Keratinocyte (primary cell): Measurements from ENCODE around the gene BEST1. TPM values are rescaled to one million over a fixed set of nuclear protein-coding genes. Genes with fewer than 3 reads are reported as not detected.

ENCODE experiments used
- DNase-seq: peaks from one replicate; pipeline ENCODE4 v3.0.0-alpha.2; 2011; ENCODE audit warnings: low read depth, missing footprints, low spot score
- FAIRE-seq: peaks from 2 replicates; lab custom pipeline; 2011; peaks lifted over from hg19 to GRCh38; lab: Jason Lieb, UNC
- H2AFZ ChIP-seq: 2 replicates; pipeline ENCODE4 v1.6.0; 2012; ENCODE audit warnings: low read length, control low read depth, inconsistent platforms; ENCODE audit not compliant: control insufficient read depth
- H3K27ac ChIP-seq: 2 replicates; pipeline ENCODE4 v1.5.1; 2011; ENCODE audit warnings: low read length; ENCODE audit not compliant: control insufficient read depth, insufficient read depth
- H3K27me3 ChIP-seq: 3 replicates; pipeline ENCODE4 v1.6.0; 2011; ENCODE audit warnings: low read length; ENCODE audit not compliant: control insufficient read depth, insufficient read depth; ENCODE audit errors: extremely low read depth
- H3K36me3 ChIP-seq, 2 experiments: 2 replicates in 1 of 2; 3 replicates in 1 of 2; pipeline ENCODE4 v1.5.1; 2011; ENCODE audit warnings: low read length in 2 of 2, mild to moderate bottlenecking in 1 of 2; ENCODE audit not compliant: control insufficient read depth in 2 of 2, insufficient read depth in 2 of 2; ENCODE audit errors: extremely low read depth in 1 of 2
- H3K4me1 ChIP-seq: 3 replicates; pipeline ENCODE4 v1.5.1; 2011; ENCODE audit warnings: low read length; ENCODE audit not compliant: control insufficient read depth, insufficient read depth; ENCODE audit errors: extremely low read depth
- H3K4me2 ChIP-seq: 3 replicates; pipeline ENCODE4 v1.6.0; 2011; ENCODE audit warnings: low read depth, low read length; ENCODE audit not compliant: control insufficient read depth, insufficient read depth; ENCODE audit errors: extremely low read depth
- H3K4me3 ChIP-seq, 3 experiments: fragments of 200-600 bp in 1 of 3; sonication (generic) in 1 of 3; 2 replicates in 2 of 3; 3 replicates in 1 of 3; pipeline ENCODE4 v1.5.1; 2011 to 2016; ENCODE audit warnings: low read length in 3 of 3, mild to moderate bottlenecking in 3 of 3, control low read depth in 2 of 3, inconsistent platforms in 1 of 3, low read depth in 1 of 3, mixed read lengths in 1 of 3, mixed run types in 1 of 3, moderate library complexity in 1 of 3; ENCODE audit not compliant: control insufficient read depth in 2 of 3, insufficient read depth in 2 of 3; ENCODE audit errors: extremely low read depth in 1 of 3
- H3K79me2 ChIP-seq: 2 replicates; pipeline ENCODE4 v1.6.0; 2012; ENCODE audit warnings: low read length; ENCODE audit not compliant: control insufficient read depth, insufficient read depth
- H3K9ac ChIP-seq: 3 replicates; pipeline ENCODE4 v1.6.0; 2011; ENCODE audit warnings: low read length; ENCODE audit not compliant: control insufficient read depth, insufficient read depth; ENCODE audit errors: extremely low read depth
- H3K9me1 ChIP-seq: 3 replicates; pipeline ENCODE4 v1.6.0; 2011; ENCODE audit warnings: low read length; ENCODE audit not compliant: control insufficient read depth, insufficient read depth; ENCODE audit errors: extremely low read depth
- H3K9me3 ChIP-seq: 2 replicates; pipeline ENCODE4 v1.5.1; 2012; ENCODE audit warnings: low read depth, low read length; ENCODE audit not compliant: control insufficient read depth
- H4K20me1 ChIP-seq: 3 replicates; pipeline ENCODE4 v1.6.0; 2011; ENCODE audit warnings: low read length; ENCODE audit not compliant: control insufficient read depth, insufficient read depth; ENCODE audit errors: extremely low read depth
- EZH2 ChIP-seq: IDR thresholded peaks from one replicate; pipeline ENCODE4 v1.6.1; 2012; ENCODE audit warnings: inconsistent platforms, mild to moderate bottlenecking, low read length, moderate library complexity
- dilution Hi-C: fragments of 300-500 bp; cut with MboI; formaldehyde crosslinking; loops from one replicate; pipeline ENCODE4 v1.7.0; 2020; ENCODE audit warnings: low sequenced_read_pairs; ENCODE audit not compliant: extremely low pct_ligation_motif_present
- polyA plus RNA-seq, 5 experiments: library from polyadenylated mRNA; depleted of rRNA in 3 of 5; stranded (reverse) in 3 of 5; stranded (forward) in 1 of 5; unstranded in 1 of 5; fragments of >200 nt; gene quantifications; 1 replicate in 1 of 5; 2 replicates in 3 of 5; 3 replicates in 1 of 5; pipeline versions ENCODE4 v1.2.1 to v1.2.3, GENCODE V29; 2011 to 2012; ENCODE audit warnings: missing spikeins in 2 of 5, low read depth in 1 of 5, low replicate concordance in 1 of 5
- TF ChIP-seq, protein P1 (sequence below), 3 experiments: IDR thresholded peaks in 1 of 3; conservative IDR thresholded peaks in 1 of 3; optimal IDR thresholded peaks in 1 of 3; 2 replicates in 2 of 3; 3 replicates in 1 of 3; pipeline versions ENCODE3 to v1.5.1; 2011; ENCODE audit warnings: low read length in 3 of 3, mild to moderate bottlenecking in 3 of 3, moderate library complexity in 2 of 3, control low read depth in 1 of 3, inconsistent platforms in 1 of 3; ENCODE audit not compliant: insufficient read depth in 2 of 3; ENCODE audit errors: extremely low read depth in 1 of 3

BEST1 gene
- polyA plus RNA-seq, 1 donor (not counting 4 experiments of a cell fraction or from before 2014, with no cell fraction given) = 0.13 TPM

DNA sequence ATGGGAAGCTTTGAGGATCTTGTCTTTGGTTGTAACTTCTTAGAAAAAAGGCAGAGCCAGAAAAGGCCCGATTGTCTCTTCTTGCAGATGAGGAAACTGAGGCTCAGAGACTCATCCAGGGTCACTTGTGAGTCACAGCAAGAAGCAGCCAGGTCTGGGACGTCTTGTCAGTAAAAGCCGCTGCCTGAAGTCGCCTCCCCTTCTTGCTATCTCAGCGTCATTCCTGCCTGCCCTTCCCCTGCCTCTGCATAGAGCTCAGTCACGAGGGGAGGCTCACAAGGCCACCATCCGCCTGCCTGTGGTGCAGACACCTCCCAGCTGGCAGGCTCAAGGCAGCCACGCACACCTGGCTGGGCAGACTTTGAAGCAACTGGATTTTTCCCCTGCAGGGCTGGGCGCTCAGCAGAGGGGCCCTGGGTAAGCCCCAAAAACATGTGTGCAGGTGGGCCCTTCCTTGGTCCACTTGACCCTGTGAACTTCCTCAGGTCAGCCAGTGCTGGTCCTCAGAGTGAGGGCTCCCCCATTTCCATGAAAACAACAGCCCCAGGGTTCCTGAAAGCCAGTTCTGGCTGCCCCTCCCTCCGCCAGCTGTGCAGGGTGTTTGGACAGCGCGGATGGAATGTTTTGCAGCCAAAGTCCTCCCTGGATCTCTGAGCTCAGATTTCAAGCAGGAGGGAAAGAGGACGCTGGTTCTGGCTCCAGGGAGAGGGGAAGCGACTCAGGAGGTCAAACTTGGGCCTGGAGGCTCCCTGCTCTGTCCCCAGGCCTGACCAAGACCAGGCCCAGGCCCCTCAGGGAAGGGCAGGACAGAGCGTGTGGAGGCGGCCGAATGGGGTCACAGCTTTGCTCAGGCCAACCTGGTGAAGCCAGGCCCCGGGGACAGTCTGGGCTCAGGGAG lies 26.7 kb upstream of the BEST1 start:
- Histone ChIP-seq H4K20me1 (no peaks in the 10 kb centered on the region), H3K27ac (no peak overlapping the region), H3K4me3 (no peak overlapping the region), H3K4me2 (no peak overlapping the region), H3K9me1 (no peaks in the 10 kb centered on the region), H3K9ac (no peak overlapping the region), H3K36me3 (no peaks in the 10 kb centered on the region), H3K27me3 (peaks cover 43% of the 10 kb centered on the region), H2AFZ (no peak overlapping the region), H3K9me3 (no peaks in the 10 kb centered on the region), H3K79me2 (no peaks in the 10 kb centered on the region), H3K4me1 (no peaks in the 10 kb centered on the region)
- dilution Hi-C loops = loop anchor here (25.0 kb wide), 1 partner anchor 164 kb away; no protein-coding TSS in a partner anchor
- DNase-seq (no peak), FAIRE-seq (no peak)
- TF ChIP-seq, protein P1, sequence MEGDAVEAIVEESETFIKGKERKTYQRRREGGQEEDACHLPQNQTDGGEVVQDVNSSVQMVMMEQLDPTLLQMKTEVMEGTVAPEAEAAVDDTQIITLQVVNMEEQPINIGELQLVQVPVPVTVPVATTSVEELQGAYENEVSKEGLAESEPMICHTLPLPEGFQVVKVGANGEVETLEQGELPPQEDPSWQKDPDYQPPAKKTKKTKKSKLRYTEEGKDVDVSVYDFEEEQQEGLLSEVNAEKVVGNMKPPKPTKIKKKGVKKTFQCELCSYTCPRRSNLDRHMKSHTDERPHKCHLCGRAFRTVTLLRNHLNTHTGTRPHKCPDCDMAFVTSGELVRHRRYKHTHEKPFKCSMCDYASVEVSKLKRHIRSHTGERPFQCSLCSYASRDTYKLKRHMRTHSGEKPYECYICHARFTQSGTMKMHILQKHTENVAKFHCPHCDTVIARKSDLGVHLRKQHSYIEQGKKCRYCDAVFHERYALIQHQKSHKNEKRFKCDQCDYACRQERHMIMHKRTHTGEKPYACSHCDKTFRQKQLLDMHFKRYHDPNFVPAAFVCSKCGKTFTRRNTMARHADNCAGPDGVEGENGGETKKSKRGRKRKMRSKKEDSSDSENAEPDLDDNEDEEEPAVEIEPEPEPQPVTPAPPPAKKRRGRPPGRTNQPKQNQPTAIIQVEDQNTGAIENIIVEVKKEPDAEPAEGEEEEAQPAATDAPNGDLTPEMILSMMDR (optimal IDR thresholded peaks at IDR 0.05 in 1 of 3, IDR thresholded peaks at IDR 0.05 in 1 of 3, conservative IDR thresholded peaks at IDR 0.05 in 1 of 3; ENCODE audit: extremely low read depth in 1 of 3, insufficient read depth in 2 of 3, low read length in 3 of 3) = no peak
- TF ChIP-seq EZH2 = no peak

DNA sequence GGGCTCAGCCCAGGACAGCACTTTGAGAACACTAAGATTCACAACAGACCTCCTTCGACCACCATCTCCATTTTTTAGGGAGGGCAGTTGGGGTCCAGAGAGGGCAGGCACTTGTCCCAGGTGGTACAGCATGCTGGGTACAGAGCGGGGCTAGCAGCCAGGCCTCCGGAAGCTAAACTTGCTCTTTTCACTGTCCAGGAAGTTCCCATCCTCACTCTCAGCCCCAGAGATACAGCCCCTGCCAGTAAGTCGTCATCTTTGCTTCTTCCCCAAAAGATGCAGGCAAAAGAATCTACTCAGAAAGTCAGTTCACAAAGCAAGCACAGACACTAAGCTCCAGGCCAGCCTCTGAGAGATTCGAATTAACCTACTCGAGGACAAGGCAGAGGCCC lies 26.1 kb upstream of the BEST1 start:
- dilution Hi-C loops = loop anchor here (25.0 kb wide), 1 partner anchor 163 kb away; no protein-coding TSS in a partner anchor
- H3K9me3 ChIP-seq = no peaks in the 10 kb centered on the region
- H3K9ac ChIP-seq = no peak overlapping the region
- no peak overlapping the region for H3K27ac ChIP-seq
- H3K79me2 ChIP-seq = no peaks in the 10 kb centered on the region
- no peaks in the 10 kb centered on the region for H3K9me1 ChIP-seq
- DNase-seq (no peak), FAIRE-seq (no peak)
- no peak overlapping the region for H3K4me3 ChIP-seq
- no peak overlapping the region for H2AFZ ChIP-seq
- no peaks in the 10 kb centered on the region for H3K4me1 ChIP-seq
- H3K4me2 ChIP-seq = no peak overlapping the region
- TF ChIP-seq, protein P1 (optimal IDR thresholded peaks at IDR 0.05 in 1 of 3, IDR thresholded peaks at IDR 0.05 in 1 of 3, conservative IDR thresholded peaks at IDR 0.05 in 1 of 3; ENCODE audit: extremely low read depth in 1 of 3, insufficient read depth in 2 of 3, low read length in 3 of 3) = no peak
- no peak for TF ChIP-seq EZH2
- no peaks in the 10 kb centered on the region for H3K36me3 ChIP-seq
- H4K20me1 ChIP-seq = no peaks in the 10 kb centered on the region
- H3K27me3 ChIP-seq = peaks cover 36% of the 10 kb centered on the region
